ENCODE measurements around the gene CASZ1. TPM values are rescaled to one million over a fixed set of nuclear protein-coding genes. Genes with fewer than 3 reads are reported as not detected.

CASZ1 gene
- total and polyA plus RNA-seq, 10 of the 15 experiments (the other 5 are each of a cell fraction or from before 2014, with no cell fraction given) = 0.52 to 9.8 (median 3.7) TPM

- Histone ChIP-seq H2AFZ (ENCODE audit: control insufficient read depth, low read depth, low read length) (no peak overlapping the region), H3K9ac (ENCODE audit: control insufficient read depth, insufficient read depth, low read length) (no peak overlapping the region), H3K79me2 (ENCODE audit: control insufficient read depth, insufficient read depth, low read length) (no peaks in the 10 kb centered on the region), H3K27me3 (replicated peaks in 1 of 2; ENCODE audit: control insufficient read depth in 2 of 2, insufficient read depth in 2 of 2, low read length in 1 of 2) (no peaks in the 10 kb centered on the region), H3K27ac (ENCODE audit: control insufficient read depth, insufficient read depth) (no peak overlapping the region), H4K20me1 (ENCODE audit: control insufficient read depth, insufficient read depth) (no peaks in the 10 kb centered on the region), H3K4me1 (ENCODE audit: control insufficient read depth, insufficient read depth, low read length) (no peaks in the 10 kb centered on the region), H3K36me3 (ENCODE audit: control insufficient read depth in 2 of 2, insufficient read depth in 2 of 2, low read length in 1 of 2) (no peaks in the 10 kb centered on the region), H3K4me3 (no peak overlapping the region), H3K4me2 (ENCODE audit: control insufficient read depth, insufficient read depth) (no peak overlapping the region), H3K9me3 (replicated peaks; ENCODE audit: control insufficient read depth, insufficient read depth, low read length) (no peaks in the 10 kb centered on the region)
- CTCF ChIA-PET = no interaction called here
- no TSS peak for BruUV-seq (replicated peaks)
- ATAC-seq (no peak), FAIRE-seq (no peak), DNase-seq (ENCODE audit: low read depth, low spot score) (no peak)
- in situ Hi-C loops (cut with MboI) (no loop called here), intact Hi-C loops (cut with micrococcal nuclease; ENCODE audit: unreplicated experiment) (no loop called here)
- SMC1A ChIA-PET (ENCODE audit: uncharacterized antibody, unreplicated experiment) = no interaction called here
- POLR2A ChIA-PET = no interaction called here
- RAD21 ChIA-PET (ENCODE audit: unreplicated experiment) = no interaction called here
- WGBS (ENCODE audit: insufficient coverage, insufficient replicate concordance, low lambda C conversion rate, missing lambda C conversion rate) = 90% methylated on average over 33 of the region's 35 CpGs
- TF ChIP-seq, protein P1, sequence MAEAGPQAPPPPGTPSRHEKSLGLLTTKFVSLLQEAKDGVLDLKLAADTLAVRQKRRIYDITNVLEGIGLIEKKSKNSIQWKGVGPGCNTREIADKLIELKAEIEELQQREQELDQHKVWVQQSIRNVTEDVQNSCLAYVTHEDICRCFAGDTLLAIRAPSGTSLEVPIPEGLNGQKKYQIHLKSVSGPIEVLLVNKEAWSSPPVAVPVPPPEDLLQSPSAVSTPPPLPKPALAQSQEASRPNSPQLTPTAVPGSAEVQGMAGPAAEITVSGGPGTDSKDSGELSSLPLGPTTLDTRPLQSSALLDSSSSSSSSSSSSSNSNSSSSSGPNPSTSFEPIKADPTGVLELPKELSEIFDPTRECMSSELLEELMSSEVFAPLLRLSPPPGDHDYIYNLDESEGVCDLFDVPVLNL (IDR thresholded peaks at IDR 0.05; ENCODE audit: low read depth, low read length) = no peak
- TF ChIP-seq, protein P2, sequence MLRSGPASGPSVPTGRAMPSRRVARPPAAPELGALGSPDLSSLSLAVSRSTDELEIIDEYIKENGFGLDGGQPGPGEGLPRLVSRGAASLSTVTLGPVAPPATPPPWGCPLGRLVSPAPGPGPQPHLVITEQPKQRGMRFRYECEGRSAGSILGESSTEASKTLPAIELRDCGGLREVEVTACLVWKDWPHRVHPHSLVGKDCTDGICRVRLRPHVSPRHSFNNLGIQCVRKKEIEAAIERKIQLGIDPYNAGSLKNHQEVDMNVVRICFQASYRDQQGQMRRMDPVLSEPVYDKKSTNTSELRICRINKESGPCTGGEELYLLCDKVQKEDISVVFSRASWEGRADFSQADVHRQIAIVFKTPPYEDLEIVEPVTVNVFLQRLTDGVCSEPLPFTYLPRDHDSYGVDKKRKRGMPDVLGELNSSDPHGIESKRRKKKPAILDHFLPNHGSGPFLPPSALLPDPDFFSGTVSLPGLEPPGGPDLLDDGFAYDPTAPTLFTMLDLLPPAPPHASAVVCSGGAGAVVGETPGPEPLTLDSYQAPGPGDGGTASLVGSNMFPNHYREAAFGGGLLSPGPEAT (IDR thresholded peaks at IDR 0.05; ENCODE audit: low read depth) = no peak
- TF ChIP-seq MYB (IDR thresholded peaks at IDR 0.05; ENCODE audit: borderline replicate concordance, low read depth, low read length) (no peak), ZBED1 (IDR thresholded peaks at IDR 0.05; ENCODE audit: borderline replicate concordance) (no peak), IRF4 (IDR thresholded peaks at IDR 0.05; ENCODE audit: low read depth, low read length) (no peak), NR2F1 (conservative IDR thresholded peaks at IDR 0.05) (no peak), HDAC6 (IDR thresholded peaks at IDR 0.05; ENCODE audit: unreplicated experiment) (no peak), ESRRA (IDR thresholded peaks at IDR 0.05; ENCODE audit: low read length) (no peak), RFX5 (IDR thresholded peaks at IDR 0.05; ENCODE audit: low read depth, low read length) (no peak), SRF (IDR thresholded peaks at IDR 0.05; ENCODE audit: low read depth in 2 of 2, low read length in 2 of 2) (no peak), CHD1 (IDR thresholded peaks at IDR 0.05; ENCODE audit: low read depth, low read length) (no peak), HDAC2 (IDR thresholded peaks at IDR 0.05) (no peak), POLR2AphosphoS2 (IDR thresholded peaks at IDR 0.05; ENCODE audit: low read depth, low read length) (no peak), GATAD2B (conservative IDR thresholded peaks at IDR 0.05; ENCODE audit: low read depth) (no peak), ELK1 (IDR thresholded peaks at IDR 0.05; ENCODE audit: low read depth, low read length) (no peak)
- TF ChIP-seq, protein P3, sequence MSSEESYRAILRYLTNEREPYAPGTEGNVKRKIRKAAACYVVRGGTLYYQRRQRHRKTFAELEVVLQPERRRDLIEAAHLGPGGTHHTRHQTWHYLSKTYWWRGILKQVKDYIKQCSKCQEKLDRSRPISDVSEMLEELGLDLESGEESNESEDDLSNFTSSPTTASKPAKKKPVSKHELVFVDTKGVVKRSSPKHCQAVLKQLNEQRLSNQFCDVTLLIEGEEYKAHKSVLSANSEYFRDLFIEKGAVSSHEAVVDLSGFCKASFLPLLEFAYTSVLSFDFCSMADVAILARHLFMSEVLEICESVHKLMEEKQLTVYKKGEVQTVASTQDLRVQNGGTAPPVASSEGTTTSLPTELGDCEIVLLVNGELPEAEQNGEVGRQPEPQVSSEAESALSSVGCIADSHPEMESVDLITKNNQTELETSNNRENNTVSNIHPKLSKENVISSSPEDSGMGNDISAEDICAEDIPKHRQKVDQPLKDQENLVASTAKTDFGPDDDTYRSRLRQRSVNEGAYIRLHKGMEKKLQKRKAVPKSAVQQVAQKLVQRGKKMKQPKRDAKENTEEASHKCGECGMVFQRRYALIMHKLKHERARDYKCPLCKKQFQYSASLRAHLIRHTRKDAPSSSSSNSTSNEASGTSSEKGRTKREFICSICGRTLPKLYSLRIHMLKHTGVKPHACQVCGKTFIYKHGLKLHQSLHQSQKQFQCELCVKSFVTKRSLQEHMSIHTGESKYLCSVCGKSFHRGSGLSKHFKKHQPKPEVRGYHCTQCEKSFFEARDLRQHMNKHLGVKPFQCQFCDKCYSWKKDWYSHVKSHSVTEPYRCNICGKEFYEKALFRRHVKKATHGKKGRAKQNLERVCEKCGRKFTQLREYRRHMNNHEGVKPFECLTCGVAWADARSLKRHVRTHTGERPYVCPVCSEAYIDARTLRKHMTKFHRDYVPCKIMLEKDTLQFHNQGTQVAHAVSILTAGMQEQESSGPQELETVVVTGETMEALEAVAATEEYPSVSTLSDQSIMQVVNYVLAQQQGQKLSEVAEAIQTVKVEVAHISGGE (CRISPR knock-in tag; IDR thresholded peaks at IDR 0.05) = no peak
Observed at GRCh38 chr1:10672343-10673050, 123.9 kb downstream of the CASZ1 start.
